ENCODE data around the gene CASR.

The CASR gene

GRCh38 chr3:122219242-122219872 is 35.9 kb downstream of the CASR start:
- no peak overlapping the region for H3K4me3 Mint-ChIP-seq
- H3K36me3 Mint-ChIP-seq (ENCODE audit: insufficient read depth), result no peaks in the 10 kb centered on the region
- no peaks in the 10 kb centered on the region for H3K9me3 Mint-ChIP-seq
- H3K4me1 Mint-ChIP-seq, result no peaks in the 10 kb centered on the region
- no peak for DNase-seq (ENCODE audit: low spot score in 2 of 2)
- H3K27ac Mint-ChIP-seq (ENCODE audit: low read depth), result no peak overlapping the region
- ATAC-seq (replicated peaks; ENCODE audit: extremely low read depth, poor library complexity, severe bottlenecking), result no peak
- peaks cover 72% of the 10 kb centered on the region for H3K27me3 Mint-ChIP-seq

GRCh38 chr3:122227036-122227781 is 43.7 kb downstream of the CASR start:
- peaks cover 34% of the 10 kb centered on the region for H3K27me3 Mint-ChIP-seq
- H3K27ac Mint-ChIP-seq (ENCODE audit: low read depth), result no peak overlapping the region
- ATAC-seq (replicated peaks; ENCODE audit: extremely low read depth, poor library complexity, severe bottlenecking), result no peak
- H3K9me3 Mint-ChIP-seq, result peaks cover 5% of the 10 kb centered on the region
- H3K4me3 Mint-ChIP-seq, result no peak overlapping the region
- no peak for DNase-seq (ENCODE audit: low spot score in 2 of 2)
- H3K36me3 Mint-ChIP-seq (ENCODE audit: insufficient read depth), result no peaks in the 10 kb centered on the region
- no peaks in the 10 kb centered on the region for H3K4me1 Mint-ChIP-seq

GRCh38 chr3:122230174-122230573 is 46.7 kb downstream of the CASR start:
- Mint-ChIP-seq H3K4me1 (no peaks in the 10 kb centered on the region), H3K27me3 (peaks cover 41% of the 10 kb centered on the region), H3K27ac (ENCODE audit: low read depth) (no peak overlapping the region), H3K9me3 (peaks cover 5% of the 10 kb centered on the region), H3K4me3 (no peak overlapping the region), H3K36me3 (ENCODE audit: insufficient read depth) (no peaks in the 10 kb centered on the region)
- DNase-seq (ENCODE audit: low spot score in 2 of 2), result no peak
- no peak for ATAC-seq (replicated peaks; ENCODE audit: extremely low read depth, poor library complexity, severe bottlenecking)

DNA sequence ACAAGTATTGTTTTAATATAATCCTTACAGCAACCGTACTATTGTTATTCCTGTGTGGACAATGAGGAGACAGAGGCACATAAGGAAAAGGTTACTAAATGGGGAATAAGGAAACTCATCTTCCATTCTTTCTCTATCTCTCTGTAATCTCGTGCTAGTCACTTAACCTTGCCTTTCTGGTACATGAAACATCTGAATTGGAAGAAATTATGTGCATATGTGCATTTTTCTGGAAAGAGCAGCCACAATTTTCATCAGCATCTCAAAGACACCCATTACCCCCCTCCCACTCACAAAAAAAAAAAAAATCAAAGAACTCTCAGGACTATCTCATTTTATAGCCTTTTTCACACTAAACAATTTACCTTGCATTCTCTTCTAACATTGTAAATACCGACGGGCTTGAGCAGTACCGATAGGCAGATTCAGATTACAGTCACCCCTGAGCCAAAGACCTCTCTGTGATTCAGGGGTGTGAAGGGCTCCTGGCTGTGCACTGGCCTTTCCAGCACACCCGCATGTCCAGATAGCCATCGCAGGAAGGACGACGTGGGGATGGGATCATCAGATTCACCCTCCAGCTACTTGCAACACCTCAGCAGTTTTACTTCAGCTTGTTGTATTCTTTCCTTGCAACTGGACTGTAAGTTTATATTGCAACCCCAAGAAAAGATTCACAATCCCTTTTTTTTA is 48.1 kb downstream of the CASR start:
- H3K36me3 Mint-ChIP-seq (ENCODE audit: insufficient read depth), result no peaks in the 10 kb centered on the region
- H3K4me3 Mint-ChIP-seq, result no peak overlapping the region
- H3K27me3 Mint-ChIP-seq, result peaks cover 41% of the 10 kb centered on the region
- no peak overlapping the region for H3K27ac Mint-ChIP-seq (ENCODE audit: low read depth)
- DNase-seq (ENCODE audit: low spot score in 2 of 2), result no peak
- no peaks in the 10 kb centered on the region for H3K9me3 Mint-ChIP-seq
- ATAC-seq (replicated peaks; ENCODE audit: extremely low read depth, poor library complexity, severe bottlenecking), result no peak
- H3K4me1 Mint-ChIP-seq, result no peaks in the 10 kb centered on the region

DNA sequence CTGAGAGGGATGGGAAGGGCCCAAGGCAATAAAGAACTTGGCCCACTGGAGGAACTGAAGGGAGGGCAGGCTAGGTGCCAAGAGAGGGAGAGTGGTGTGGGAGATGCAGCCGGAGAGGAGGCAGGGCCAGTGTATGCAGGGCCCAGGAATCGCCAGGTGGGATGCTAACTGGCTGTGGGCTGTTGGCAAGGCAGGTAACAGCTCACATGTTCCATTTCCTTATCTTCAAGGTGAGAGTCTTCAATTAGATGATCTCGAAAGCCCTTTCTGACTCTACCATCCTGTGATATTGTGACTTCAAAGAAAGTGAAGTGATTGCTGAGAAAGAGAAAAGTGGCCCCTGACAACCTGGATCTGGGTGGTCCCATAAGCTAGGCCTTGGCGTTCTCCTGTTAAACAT is 49.0 kb downstream of the CASR start:
- ATAC-seq (replicated peaks; ENCODE audit: extremely low read depth, poor library complexity, severe bottlenecking) (no peak), DNase-seq (ENCODE audit: low spot score in 2 of 2) (no peak)
- no peaks in the 10 kb centered on the region for H3K9me3 Mint-ChIP-seq
- no peaks in the 10 kb centered on the region for H3K36me3 Mint-ChIP-seq (ENCODE audit: insufficient read depth)
- H3K4me1 Mint-ChIP-seq, result no peaks in the 10 kb centered on the region
- H3K27ac Mint-ChIP-seq (ENCODE audit: low read depth), result no peak overlapping the region
- no peak overlapping the region for H3K4me3 Mint-ChIP-seq
- H3K27me3 Mint-ChIP-seq, result peaks cover 41% of the 10 kb centered on the region

- no peaks in the 10 kb centered on the region for H3K4me1 Mint-ChIP-seq
- peaks cover 50% of the 10 kb centered on the region for H3K27me3 Mint-ChIP-seq
- H3K4me3 Mint-ChIP-seq, result no peak overlapping the region
- no peak overlapping the region for H3K27ac Mint-ChIP-seq (ENCODE audit: low read depth)
- no peaks in the 10 kb centered on the region for H3K36me3 Mint-ChIP-seq (ENCODE audit: insufficient read depth)
- DNase-seq (ENCODE audit: low spot score in 2 of 2), result no peak
- no peaks in the 10 kb centered on the region for H3K9me3 Mint-ChIP-seq
- peak; percentile 45 for ATAC-seq (replicated peaks; ENCODE audit: extremely low read depth, poor library complexity, severe bottlenecking)
Measured at GRCh38 chr3:122233101-122233952, 49.9 kb downstream of the CASR start.

DNA sequence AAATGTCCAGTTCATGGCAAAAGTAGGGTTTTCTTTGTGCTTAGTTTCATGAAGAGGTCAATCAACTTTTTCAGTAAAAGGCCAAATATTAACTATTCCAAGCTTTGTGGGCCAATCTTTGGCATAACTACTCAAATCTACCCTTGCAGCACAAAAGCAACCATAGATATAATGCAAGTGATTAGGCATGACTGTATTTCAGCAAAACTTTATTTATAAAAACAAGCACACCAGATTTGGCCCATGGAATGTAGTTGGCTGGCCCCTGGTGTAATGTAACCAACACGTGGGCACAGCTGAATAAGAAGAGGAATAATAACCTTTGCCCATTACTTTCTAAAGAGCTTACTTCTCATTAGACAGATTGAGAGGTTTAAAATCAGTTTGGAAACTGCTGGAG is 50.6 kb downstream of the CASR start:
- no peak overlapping the region for H3K4me3 Mint-ChIP-seq
- H3K4me1 Mint-ChIP-seq, result no peaks in the 10 kb centered on the region
- H3K27ac Mint-ChIP-seq (ENCODE audit: low read depth), result no peak overlapping the region
- DNase-seq (ENCODE audit: low spot score in 2 of 2) (no peak), ATAC-seq (replicated peaks; ENCODE audit: extremely low read depth, poor library complexity, severe bottlenecking) (no peak)
- H3K27me3 Mint-ChIP-seq, result peaks cover 52% of the 10 kb centered on the region
- no peaks in the 10 kb centered on the region for H3K9me3 Mint-ChIP-seq
- no peaks in the 10 kb centered on the region for H3K36me3 Mint-ChIP-seq (ENCODE audit: insufficient read depth)

DNA sequence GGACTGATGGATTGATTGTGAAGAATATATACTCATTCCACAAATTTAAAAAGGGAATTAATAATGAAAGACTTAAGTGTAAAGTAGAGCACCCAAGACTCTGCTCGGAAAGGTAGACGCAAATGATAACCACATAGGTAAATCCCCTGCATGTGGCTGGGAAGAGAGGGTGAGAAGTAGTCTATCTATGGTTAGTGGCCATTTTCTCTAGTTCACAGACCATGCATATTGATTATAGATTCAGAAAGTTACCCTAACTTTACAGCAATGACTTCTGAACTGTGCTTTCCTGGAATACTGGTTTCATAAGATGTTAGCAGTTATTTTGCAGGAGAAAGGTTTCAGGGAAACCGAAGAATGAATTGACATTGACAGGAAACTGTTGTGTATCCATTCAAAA is 51.7 kb downstream of the CASR start:
- H3K36me3 Mint-ChIP-seq (ENCODE audit: insufficient read depth), result no peaks in the 10 kb centered on the region
- H3K27ac Mint-ChIP-seq (ENCODE audit: low read depth), result no peak overlapping the region
- H3K27me3 Mint-ChIP-seq, result peaks cover 62% of the 10 kb centered on the region
- ATAC-seq (replicated peaks; ENCODE audit: extremely low read depth, poor library complexity, severe bottlenecking), result no peak
- no peaks in the 10 kb centered on the region for H3K4me1 Mint-ChIP-seq
- no peak for DNase-seq (ENCODE audit: low spot score in 2 of 2)
- no peaks in the 10 kb centered on the region for H3K9me3 Mint-ChIP-seq
- no peak overlapping the region for H3K4me3 Mint-ChIP-seq

GRCh38 chr3:122239112-122239511 is 55.6 kb downstream of the CASR start:
- DNase-seq (ENCODE audit: low spot score in 2 of 2), result no peak
- Mint-ChIP-seq H3K27me3 (peaks cover 68% of the 10 kb centered on the region), H3K4me3 (no peak overlapping the region), H3K36me3 (ENCODE audit: insufficient read depth) (no peaks in the 10 kb centered on the region), H3K9me3 (no peaks in the 10 kb centered on the region), H3K4me1 (no peaks in the 10 kb centered on the region), H3K27ac (ENCODE audit: low read depth) (no peak overlapping the region)
- ATAC-seq (replicated peaks; ENCODE audit: extremely low read depth, poor library complexity, severe bottlenecking), result no peak

- ATAC-seq (replicated peaks; ENCODE audit: extremely low read depth, poor library complexity, severe bottlenecking) (no peak), DNase-seq (ENCODE audit: low spot score in 2 of 2) (no peak)
- no peak overlapping the region for H3K27ac Mint-ChIP-seq (ENCODE audit: low read depth)
- peaks cover 40% of the 10 kb centered on the region for H3K27me3 Mint-ChIP-seq
- H3K4me3 Mint-ChIP-seq, result peak overlapping the region; percentile 48
- H3K36me3 Mint-ChIP-seq (ENCODE audit: insufficient read depth), result peaks cover 1% of the 10 kb centered on the region
- H3K9me3 Mint-ChIP-seq, result no peaks in the 10 kb centered on the region
- H3K4me1 Mint-ChIP-seq, result peaks cover 4% of the 10 kb centered on the region
Measured at GRCh38 chr3:122245513-122246174, 62.2 kb downstream of the CASR start.

GRCh38 chr3:122246199-122246598 is 62.7 kb downstream of the CASR start:
- Mint-ChIP-seq H3K27me3 (peaks cover 34% of the 10 kb centered on the region), H3K4me1 (peaks cover 4% of the 10 kb centered on the region), H3K9me3 (no peaks in the 10 kb centered on the region), H3K36me3 (ENCODE audit: insufficient read depth) (peaks cover 1% of the 10 kb centered on the region), H3K4me3 (peak overlapping the region; percentile 48), H3K27ac (ENCODE audit: low read depth) (no peak overlapping the region)
- no peak for DNase-seq (ENCODE audit: low spot score in 2 of 2)
- no peak for ATAC-seq (replicated peaks; ENCODE audit: extremely low read depth, poor library complexity, severe bottlenecking)

Data from central memory CD8-positive, alpha-beta T cell (primary cell).